ENCODE measurements around the gene ARHGAP24. TPM values are rescaled to one million over a fixed set of nuclear protein-coding genes. Genes with fewer than 3 reads are reported as not detected.

Gene ARHGAP24
- total RNA-seq, 2 experiments from 2014 or later: 0.28 TPM; not detected in 1

DNA sequence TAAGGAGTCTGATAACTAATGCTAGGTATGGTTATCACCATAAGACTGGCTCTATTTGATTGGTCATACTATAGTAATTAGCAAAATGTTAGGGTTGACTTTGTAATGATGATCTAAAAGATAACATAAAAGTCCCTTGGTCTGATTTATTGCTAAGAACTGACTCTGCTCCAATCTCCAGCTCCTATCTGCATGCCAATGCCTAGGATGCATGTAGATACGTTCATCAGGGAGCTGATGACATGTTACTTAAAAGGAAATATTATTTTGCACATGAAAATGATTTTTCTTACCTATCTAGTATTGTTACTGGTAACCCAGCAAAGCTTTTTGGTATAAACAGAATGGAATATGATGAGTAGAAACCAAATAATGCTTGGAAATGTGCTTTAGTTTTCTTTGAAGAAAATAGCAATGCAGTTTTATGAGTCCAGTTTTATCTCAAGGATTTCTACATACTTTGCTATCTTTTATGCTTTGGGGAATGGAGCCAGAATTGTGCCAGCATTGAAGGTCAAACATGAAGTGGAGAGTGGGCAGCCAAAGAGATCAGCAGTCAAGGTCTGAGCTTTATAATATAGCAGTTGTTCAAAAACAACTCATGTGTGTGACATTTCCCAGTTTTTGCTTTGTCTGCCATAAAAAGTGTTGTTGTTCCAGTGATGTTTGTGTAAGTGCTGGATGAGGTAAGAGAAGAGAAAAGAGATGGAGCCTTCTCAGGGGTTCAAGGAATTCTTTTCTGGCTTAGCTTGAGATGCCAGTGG, 121.0 kb downstream of the ARHGAP24 start:
- DNase-seq: no peak
- no peak for ATAC-seq (ENCODE audit: low read depth)
- Mint-ChIP-seq H3K27me3 (no peaks in the 10 kb centered on the region), H3K4me1 (no peaks in the 10 kb centered on the region), H3K27ac (no peak overlapping the region), H3K9me3 (no peaks in the 10 kb centered on the region), H3K36me3 (no peaks in the 10 kb centered on the region), H3K4me3 (no peak overlapping the region)
- POLR2A ChIA-PET: no interaction called here

DNA sequence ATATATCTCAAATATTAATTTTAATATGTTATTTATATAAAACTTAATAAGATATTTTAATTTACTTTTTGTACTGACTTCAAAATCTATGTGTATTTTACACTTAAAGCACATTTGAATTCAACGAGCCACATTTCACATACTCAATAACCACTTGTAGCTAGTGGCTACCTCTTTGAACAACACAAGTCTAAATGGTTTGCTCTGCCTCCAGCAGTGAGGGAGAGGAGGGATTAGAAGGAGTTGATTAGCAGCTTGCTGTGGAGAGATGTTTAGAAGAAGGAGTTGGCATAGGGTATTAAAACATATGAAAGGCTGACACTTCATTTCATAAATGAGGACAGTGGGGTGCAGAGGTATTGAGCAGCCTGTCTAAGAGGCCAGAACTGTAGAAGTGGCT, 124.0 kb downstream of the ARHGAP24 start:
- POLR2A ChIA-PET: no interaction called here
- no peak overlapping the region for H3K4me3 Mint-ChIP-seq
- DNase-seq: no peak
- no peak for ATAC-seq (ENCODE audit: low read depth)
- H3K36me3 Mint-ChIP-seq: no peaks in the 10 kb centered on the region
- no peaks in the 10 kb centered on the region for H3K9me3 Mint-ChIP-seq
- H3K27ac Mint-ChIP-seq: no peak overlapping the region
- H3K4me1 Mint-ChIP-seq: no peaks in the 10 kb centered on the region
- no peaks in the 10 kb centered on the region for H3K27me3 Mint-ChIP-seq

DNA sequence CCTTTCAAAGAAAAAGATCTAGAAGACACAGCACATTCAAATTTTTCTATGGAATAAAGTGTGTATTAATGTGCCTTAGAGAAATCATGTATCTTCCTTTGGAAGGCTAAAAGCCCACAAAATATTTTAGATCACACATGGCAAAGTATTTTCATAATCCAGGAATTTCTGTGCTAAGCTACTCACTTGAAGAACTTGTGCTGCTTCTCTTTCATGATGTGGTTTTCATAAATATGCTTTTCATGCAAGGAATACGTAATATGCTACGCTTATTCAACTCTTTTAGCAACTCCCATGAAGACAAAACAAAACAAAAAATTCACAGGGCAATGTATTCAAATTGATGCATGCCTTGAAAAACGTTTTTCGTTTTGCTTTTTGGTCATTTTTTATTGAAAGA, 125.6 kb downstream of the ARHGAP24 start:
- POLR2A ChIA-PET: no interaction called here
- H3K9me3 Mint-ChIP-seq: no peaks in the 10 kb centered on the region

GRCh38 chr4:85603437-85604336, 128.7 kb downstream of the ARHGAP24 start:
- Mint-ChIP-seq H3K36me3 (no peaks in the 10 kb centered on the region), H3K27me3 (peaks cover 2% of the 10 kb centered on the region), H3K27ac (no peak overlapping the region), H3K9me3 (no peaks in the 10 kb centered on the region), H3K4me3 (no peak overlapping the region), H3K4me1 (no peaks in the 10 kb centered on the region)
- DNase-seq (no peak), ATAC-seq (ENCODE audit: low read depth) (no peak)
- POLR2A ChIA-PET: no interaction called here

More for the DNA sequence above, 125.6 kb downstream of the ARHGAP24 start:
- no peak for ATAC-seq (ENCODE audit: low read depth)
- Mint-ChIP-seq H3K27me3 (no peaks in the 10 kb centered on the region), H3K27ac (no peak overlapping the region), H3K4me3 (no peak overlapping the region), H3K4me1 (no peaks in the 10 kb centered on the region), H3K36me3 (no peaks in the 10 kb centered on the region)
- DNase-seq: no peak

- H3K4me3 Mint-ChIP-seq: no peak overlapping the region
- no peak overlapping the region for H3K27ac Mint-ChIP-seq
Measured at GRCh38 chr4:85606505-85606904, 131.6 kb downstream of the ARHGAP24 start.

GRCh38 chr4:85607624-85608023, 132.7 kb downstream of the ARHGAP24 start:
- no peaks in the 10 kb centered on the region for H3K4me1 Mint-ChIP-seq
- no peak overlapping the region for H3K4me3 Mint-ChIP-seq
- H3K36me3 Mint-ChIP-seq: no peaks in the 10 kb centered on the region
- POLR2A ChIA-PET: no interaction called here
- ATAC-seq (ENCODE audit: low read depth) (no peak), DNase-seq (no peak)
- no peak overlapping the region for H3K27ac Mint-ChIP-seq
- H3K9me3 Mint-ChIP-seq: peaks cover 3% of the 10 kb centered on the region
- peaks cover 2% of the 10 kb centered on the region for H3K27me3 Mint-ChIP-seq

More at GRCh38 chr4:85606505-85606904, 131.6 kb downstream of the ARHGAP24 start:
- H3K36me3 Mint-ChIP-seq: no peaks in the 10 kb centered on the region
- H3K27me3 Mint-ChIP-seq: peaks cover 2% of the 10 kb centered on the region
- ATAC-seq (ENCODE audit: low read depth): no peak
- peaks cover under 1% of the 10 kb centered on the region for H3K9me3 Mint-ChIP-seq
- DNase-seq: no peak
- POLR2A ChIA-PET: no interaction called here
- no peaks in the 10 kb centered on the region for H3K4me1 Mint-ChIP-seq

DNA sequence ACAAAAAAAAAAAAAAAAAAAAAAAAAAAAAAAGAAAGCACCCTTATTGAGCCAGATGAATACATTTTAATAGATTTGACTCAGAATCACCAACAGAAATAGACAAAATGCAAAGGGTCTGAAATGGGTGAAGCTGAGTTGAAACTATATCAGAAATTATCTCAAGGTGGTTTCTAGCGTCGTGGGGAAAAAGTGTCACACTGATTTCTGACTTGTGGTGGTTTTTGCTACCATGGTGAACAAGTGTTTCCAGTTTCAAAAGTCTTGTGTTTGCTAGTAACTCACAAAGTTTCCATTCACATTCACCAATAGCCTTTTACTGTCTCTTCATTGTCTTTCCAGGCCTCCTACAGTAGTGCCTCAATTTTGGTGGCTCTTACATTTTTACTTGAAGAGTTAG, 135.5 kb downstream of the ARHGAP24 start:
- Mint-ChIP-seq H3K36me3 (no peaks in the 10 kb centered on the region), H3K9me3 (peaks cover 3% of the 10 kb centered on the region), H3K27ac (no peak overlapping the region), H3K27me3 (peaks cover 2% of the 10 kb centered on the region), H3K4me3 (no peak overlapping the region), H3K4me1 (no peaks in the 10 kb centered on the region)
- DNase-seq: no peak
- POLR2A ChIA-PET: no interaction called here
- no peak for ATAC-seq (ENCODE audit: low read depth)

DNA sequence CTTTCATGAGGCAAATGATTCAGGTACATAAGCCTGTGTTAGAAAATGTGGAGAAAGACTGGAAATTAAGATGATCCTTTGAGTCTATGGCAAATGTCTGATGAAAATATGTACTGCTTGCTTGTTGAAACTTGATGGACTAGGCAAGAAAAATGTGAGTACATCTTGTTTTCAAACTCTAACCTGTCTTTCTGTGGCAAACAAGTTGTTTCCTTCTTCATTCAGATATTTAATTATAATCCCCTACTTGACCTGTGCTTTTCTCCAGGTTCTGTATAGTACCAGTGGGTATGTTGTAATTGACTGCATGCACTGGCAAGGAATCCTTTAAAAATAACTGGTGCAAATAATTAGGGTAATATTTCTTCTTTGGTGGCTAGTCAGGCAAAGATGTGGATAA, 136.7 kb downstream of the ARHGAP24 start:
- ATAC-seq (ENCODE audit: low read depth) (no peak), DNase-seq (no peak)
- no peak overlapping the region for H3K27ac Mint-ChIP-seq
- H3K4me1 Mint-ChIP-seq: no peaks in the 10 kb centered on the region
- POLR2A ChIA-PET: no interaction called here
- H3K27me3 Mint-ChIP-seq: peaks cover 2% of the 10 kb centered on the region
- no peaks in the 10 kb centered on the region for H3K36me3 Mint-ChIP-seq
- H3K4me3 Mint-ChIP-seq: no peak overlapping the region
- peaks cover 3% of the 10 kb centered on the region for H3K9me3 Mint-ChIP-seq

- Mint-ChIP-seq H3K4me1 (no peaks in the 10 kb centered on the region), H3K9me3 (peaks cover 3% of the 10 kb centered on the region), H3K27ac (no peak overlapping the region), H3K36me3 (no peaks in the 10 kb centered on the region), H3K27me3 (no peaks in the 10 kb centered on the region), H3K4me3 (no peak overlapping the region)
- POLR2A ChIA-PET: no interaction called here
- ATAC-seq (ENCODE audit: low read depth) (no peak), DNase-seq (no peak)
Measured at GRCh38 chr4:85613901-85614300, 139.0 kb downstream of the ARHGAP24 start.

- Mint-ChIP-seq H3K36me3 (no peaks in the 10 kb centered on the region), H3K9me3 (peaks cover 3% of the 10 kb centered on the region), H3K4me1 (no peaks in the 10 kb centered on the region), H3K27me3 (no peaks in the 10 kb centered on the region), H3K27ac (no peak overlapping the region), H3K4me3 (no peak overlapping the region)
- ATAC-seq (ENCODE audit: low read depth) (no peak), DNase-seq (no peak)
- POLR2A ChIA-PET: no interaction called here
Measured at GRCh38 chr4:85615952-85616351, 141.0 kb downstream of the ARHGAP24 start.

- Mint-ChIP-seq H3K36me3 (no peaks in the 10 kb centered on the region), H3K27ac (no peak overlapping the region), H3K4me3 (no peak overlapping the region), H3K27me3 (no peaks in the 10 kb centered on the region), H3K9me3 (no peaks in the 10 kb centered on the region), H3K4me1 (no peaks in the 10 kb centered on the region)
- POLR2A ChIA-PET: no interaction called here
- ATAC-seq (ENCODE audit: low read depth) (no peak), DNase-seq (no peak)
Measured at GRCh38 chr4:85617202-85617601, 142.3 kb downstream of the ARHGAP24 start.

- POLR2A ChIA-PET: no interaction called here
- no peaks in the 10 kb centered on the region for H3K36me3 Mint-ChIP-seq
- H3K4me1 Mint-ChIP-seq: no peaks in the 10 kb centered on the region
Measured at GRCh38 chr4:85632981-85633380, 158.0 kb downstream of the ARHGAP24 start.

GRCh38 chr4:85637778-85638177, 162.8 kb downstream of the ARHGAP24 start:
- Mint-ChIP-seq H3K9me3 (no peaks in the 10 kb centered on the region), H3K27me3 (no peaks in the 10 kb centered on the region), H3K36me3 (no peaks in the 10 kb centered on the region), H3K27ac (no peak overlapping the region), H3K4me3 (no peak overlapping the region), H3K4me1 (no peaks in the 10 kb centered on the region)
- POLR2A ChIA-PET: no interaction called here
- DNase-seq (no peak), ATAC-seq (ENCODE audit: low read depth) (no peak)

More at GRCh38 chr4:85632981-85633380, 158.0 kb downstream of the ARHGAP24 start:
- Mint-ChIP-seq H3K27ac (no peak overlapping the region), H3K27me3 (no peaks in the 10 kb centered on the region), H3K9me3 (peaks cover 2% of the 10 kb centered on the region), H3K4me3 (no peak overlapping the region)
- ATAC-seq (ENCODE audit: low read depth): no peak
- DNase-seq: no peak

- DNase-seq (no peak), ATAC-seq (ENCODE audit: low read depth) (no peak)
- Mint-ChIP-seq H3K27me3 (no peaks in the 10 kb centered on the region), H3K27ac (no peak overlapping the region), H3K4me1 (no peaks in the 10 kb centered on the region), H3K9me3 (no peaks in the 10 kb centered on the region), H3K36me3 (no peaks in the 10 kb centered on the region), H3K4me3 (no peak overlapping the region)
- POLR2A ChIA-PET: no interaction called here
Measured at GRCh38 chr4:85639946-85640345, 165.0 kb downstream of the ARHGAP24 start.

All from activated naive CD8-positive, alpha-beta T cell treated with anti-CD3 and anti-CD28 coated beads, Interleukin-2, amount 10 ng/mL, durations not matched to agents 7 days and 5 days (primary cell).